ENCODE measurements around the gene OR4C12.
"Not testable (repeated sequence)": the region's sequence is repeated elsewhere in the genome, so short reads cannot be mapped to it uniquely, and the experiment has no call there.

- TF ChIP-seq CTCF (IDR thresholded peaks at IDR 0.05; ENCODE audit: low read length); EZH2 (optimal IDR thresholded peaks at IDR 0.05; ENCODE audit: low read depth, low read length): not testable (repeated sequence)
Observed at GRCh38 chr11:49948701-49949100, 33.6 kb downstream of the OR4C12 start.

All from MM.1S (cell line).